GM13977 (cell line): ENCODE data around the gene CSNK1G1.
A peak's percentile ranks its signal among the peaks of the same experiment; 100 is the strongest.

Experiments
- DNase-seq: peaks from one replicate; pipeline ENCODE4 v3.0.0; 2012; ENCODE audit warnings: low spot score
- CTCF ChIP-seq: IDR thresholded peaks from 2 replicates; pipeline ENCODE4 v1.5.1; 2012; ENCODE audit warnings: mild to moderate bottlenecking, control low read depth; ENCODE audit not compliant: insufficient read depth; ENCODE audit errors: extremely low read depth, missing control alignments
- in situ Hi-C: fragments of 300-500 bp; cut with MboI; formaldehyde crosslinking; loops from one replicate; pipeline ENCODE4 v1.12.0; 2022; ENCODE audit warnings: low sequenced_read_pairs, low pct_unique_long_range_greater_than_20kb, mixed read lengths, inconsistent platforms; ENCODE audit not compliant: unreplicated experiment

CSNK1G1 gene

GRCh38 chr15:64144565-64145281 is 211.2 kb downstream of the CSNK1G1 start:
- TF ChIP-seq CTCF, result no peak
- DNase-seq, result peak; percentile 81

GRCh38 chr15:64144192-64144564 is 211.8 kb downstream of the CSNK1G1 start:
- in situ Hi-C loops, result no loop called here

More at GRCh38 chr15:64144565-64145281, 211.2 kb downstream of the CSNK1G1 start:
- in situ Hi-C loops, result no loop called here

GRCh38 chr15:64143276-64143675 is 212.7 kb downstream of the CSNK1G1 start:
- in situ Hi-C loops, result no loop called here
- no peak for DNase-seq
- TF ChIP-seq CTCF, result no peak

More at GRCh38 chr15:64144192-64144564, 211.8 kb downstream of the CSNK1G1 start:
- no peak for TF ChIP-seq CTCF
- DNase-seq, result no peak

GRCh38 chr15:64141798-64142512 is 214.0 kb downstream of the CSNK1G1 start:
- no peak for DNase-seq
- no peak for TF ChIP-seq CTCF
- in situ Hi-C loops, result no loop called here

- TF ChIP-seq CTCF, result no peak
- in situ Hi-C loops, result no loop called here
Measured at GRCh38 chr15:64138331-64138941, 217.5 kb downstream of the CSNK1G1 start.

GRCh38 chr15:64137226-64137833 is 218.6 kb downstream of the CSNK1G1 start:
- no peak for DNase-seq
- TF ChIP-seq CTCF, result no peak
- in situ Hi-C loops, result no loop called here

More at GRCh38 chr15:64138331-64138941, 217.5 kb downstream of the CSNK1G1 start:
- DNase-seq, result no peak
